ENCODE data around the gene NTRK2. TPM values are rescaled to one million over a fixed set of nuclear protein-coding genes. Genes with fewer than 3 reads are reported as not detected.

Gene NTRK2
- total and polyA plus RNA-seq, 10 of the 15 experiments (the other 5 are each of a cell fraction or from before 2014, with no cell fraction given), result 0.42 to 4.6 (median 0.65) TPM

- H3K4me2 ChIP-seq (ENCODE audit: control insufficient read depth, insufficient read depth), result no peak overlapping the region
- SMC1A ChIA-PET (ENCODE audit: uncharacterized antibody, unreplicated experiment), result no interaction called here
- 38% methylated on average over 4 of the region's 4 CpGs for WGBS (ENCODE audit: insufficient coverage, insufficient replicate concordance, low lambda C conversion rate, missing lambda C conversion rate)
Measured at GRCh38 chr9:84969084-84969483, 299.6 kb downstream of the NTRK2 start.

More at GRCh38 chr9:84969084-84969483, 299.6 kb downstream of the NTRK2 start:
- BruUV-seq (replicated peaks), result no TSS peak
- H3K79me2 ChIP-seq (ENCODE audit: control insufficient read depth, insufficient read depth, low read length), result no peaks in the 10 kb centered on the region
- RAD21 ChIA-PET (ENCODE audit: unreplicated experiment), result no interaction called here
- POLR2A ChIA-PET, result no interaction called here
- CTCF ChIA-PET, result no interaction called here
- H4K20me1 ChIP-seq (ENCODE audit: control insufficient read depth, insufficient read depth), result no peaks in the 10 kb centered on the region
- no peak overlapping the region for H2AFZ ChIP-seq (ENCODE audit: control insufficient read depth, low read depth, low read length)
- TF ChIP-seq, protein P1, sequence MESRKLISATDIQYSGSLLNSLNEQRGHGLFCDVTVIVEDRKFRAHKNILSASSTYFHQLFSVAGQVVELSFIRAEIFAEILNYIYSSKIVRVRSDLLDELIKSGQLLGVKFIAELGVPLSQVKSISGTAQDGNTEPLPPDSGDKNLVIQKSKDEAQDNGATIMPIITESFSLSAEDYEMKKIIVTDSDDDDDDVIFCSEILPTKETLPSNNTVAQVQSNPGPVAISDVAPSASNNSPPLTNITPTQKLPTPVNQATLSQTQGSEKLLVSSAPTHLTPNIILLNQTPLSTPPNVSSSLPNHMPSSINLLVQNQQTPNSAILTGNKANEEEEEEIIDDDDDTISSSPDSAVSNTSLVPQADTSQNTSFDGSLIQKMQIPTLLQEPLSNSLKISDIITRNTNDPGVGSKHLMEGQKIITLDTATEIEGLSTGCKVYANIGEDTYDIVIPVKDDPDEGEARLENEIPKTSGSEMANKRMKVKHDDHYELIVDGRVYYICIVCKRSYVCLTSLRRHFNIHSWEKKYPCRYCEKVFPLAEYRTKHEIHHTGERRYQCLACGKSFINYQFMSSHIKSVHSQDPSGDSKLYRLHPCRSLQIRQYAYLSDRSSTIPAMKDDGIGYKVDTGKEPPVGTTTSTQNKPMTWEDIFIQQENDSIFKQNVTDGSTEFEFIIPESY (IDR thresholded peaks at IDR 0.05), result no peak
- TF ChIP-seq ZNF592 (IDR thresholded peaks at IDR 0.05) (no peak), RELB (IDR thresholded peaks at IDR 0.05; ENCODE audit: low read depth) (no peak), STAT3 (IDR thresholded peaks at IDR 0.05; ENCODE audit: low read depth, low read length) (no peak), SRF (IDR thresholded peaks at IDR 0.05; ENCODE audit: low read depth in 2 of 2, low read length in 2 of 2) (no peak)
- H3K36me3 ChIP-seq (ENCODE audit: control insufficient read depth in 2 of 2, insufficient read depth in 2 of 2, low read length in 1 of 2), result no peaks in the 10 kb centered on the region
- intact Hi-C loops (cut with micrococcal nuclease; ENCODE audit: unreplicated experiment), result no loop called here
- H3K4me3 ChIP-seq, result no peak overlapping the region
- H3K27me3 ChIP-seq (replicated peaks in 1 of 2; ENCODE audit: control insufficient read depth in 2 of 2, insufficient read depth in 2 of 2, low read length in 1 of 2), result no peaks in the 10 kb centered on the region
- no peak for DNase-seq (ENCODE audit: low read depth, low spot score)
- FAIRE-seq, result no peak
- ATAC-seq, result no peak
- peaks cover 5% of the 10 kb centered on the region for H3K4me1 ChIP-seq (ENCODE audit: control insufficient read depth, insufficient read depth, low read length)
- H3K9me3 ChIP-seq (replicated peaks; ENCODE audit: control insufficient read depth, insufficient read depth, low read length), result no peaks in the 10 kb centered on the region
- no peak overlapping the region for H3K27ac ChIP-seq (ENCODE audit: control insufficient read depth, insufficient read depth)
- no peak overlapping the region for H3K9ac ChIP-seq (ENCODE audit: control insufficient read depth, insufficient read depth, low read length)
- in situ Hi-C loops (cut with MboI), result no loop called here
